HL-60 (cell line): ENCODE results near the gene SPRY2.

Source experiments
- DNase-seq, 2 experiments: peaks; one replicate each; pipeline ENCODE4 v3.0.0-alpha.2; 2010 to 2020; ENCODE audit warnings: low read depth in 1 of 2, low spot score in 1 of 2
- H3K27ac ChIP-seq: fragments of 250-450 bp; sonication (Bioruptor Pico); replicated peaks from 2 replicates; pipeline ENCODE4 v1.5.1; 2020; ENCODE audit warnings: mild to moderate bottlenecking, moderate library complexity
- H3K27me3 ChIP-seq: fragments of 250-450 bp; sonication (Bioruptor Pico); 2 replicates; pipeline ENCODE4 v1.5.1; 2021; ENCODE audit warnings: mild to moderate bottlenecking, moderate library complexity; ENCODE audit not compliant: insufficient read depth, poor library complexity, severe bottlenecking
- H3K4me3 ChIP-seq: replicated peaks from 2 replicates; pipeline ENCODE4 v1.5.1; 2011; ENCODE audit warnings: mild to moderate bottlenecking, control low read depth, low read length; ENCODE audit not compliant: insufficient read depth
- GABPA ChIP-seq: IDR thresholded peaks from 2 replicates; pipeline ENCODE4 v1.6.1; 2012; ENCODE audit warnings: low read depth
- POLR2AphosphoS5 ChIP-seq: IDR thresholded peaks from 2 replicates; pipeline ENCODE4 v1.6.1; 2012; ENCODE audit warnings: low read depth
- SPI1 ChIP-seq: IDR thresholded peaks from 2 replicates; pipeline ENCODE4 v1.6.1; 2012; ENCODE audit warnings: low read depth, mild to moderate bottlenecking, borderline replicate concordance
- TF ChIP-seq, protein P1 (sequence below): IDR thresholded peaks from 2 replicates; pipeline ENCODE4 v1.6.1; 2012; ENCODE audit warnings: low read depth; ENCODE audit not compliant: insufficient replicate concordance
- TF ChIP-seq, protein P2 (sequence below): IDR thresholded peaks from one replicate; pipeline ENCODE4 v1.5.1; 2011; ENCODE audit warnings: low read length, control low read depth, inconsistent platforms; ENCODE audit not compliant: insufficient read depth

The SPRY2 gene

DNA sequence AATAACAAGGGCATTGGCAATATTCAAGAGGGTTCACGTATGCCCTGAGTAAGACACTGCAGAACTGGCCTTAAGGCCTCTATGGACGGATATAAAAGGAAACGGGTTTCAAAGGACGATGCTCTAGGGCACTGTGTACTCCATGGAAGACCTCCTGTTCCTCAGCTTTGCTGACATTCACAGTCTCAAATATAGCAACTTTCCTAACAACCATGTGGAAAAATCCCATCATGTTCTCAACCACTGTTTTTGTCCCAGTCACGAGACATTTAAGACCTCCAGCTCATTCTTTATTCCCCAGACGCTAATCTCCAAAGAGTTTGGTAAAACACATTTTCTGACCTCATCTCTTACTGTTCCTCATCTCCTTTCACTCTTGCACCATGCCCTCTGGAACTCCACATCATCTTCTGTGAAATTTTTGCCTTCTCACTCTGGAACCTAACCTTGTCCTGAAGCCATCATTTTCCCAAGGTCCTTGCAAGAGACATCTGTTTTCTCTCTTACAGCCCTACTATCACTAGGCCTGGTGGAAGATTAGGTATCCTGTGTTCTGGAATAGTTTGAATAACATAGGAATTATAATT lies 37.6 kb downstream of the SPRY2 start:
- H3K4me3 ChIP-seq = no peak overlapping the region
- no peak for DNase-seq
- no peak for TF ChIP-seq GABPA
- TF ChIP-seq, protein P1, sequence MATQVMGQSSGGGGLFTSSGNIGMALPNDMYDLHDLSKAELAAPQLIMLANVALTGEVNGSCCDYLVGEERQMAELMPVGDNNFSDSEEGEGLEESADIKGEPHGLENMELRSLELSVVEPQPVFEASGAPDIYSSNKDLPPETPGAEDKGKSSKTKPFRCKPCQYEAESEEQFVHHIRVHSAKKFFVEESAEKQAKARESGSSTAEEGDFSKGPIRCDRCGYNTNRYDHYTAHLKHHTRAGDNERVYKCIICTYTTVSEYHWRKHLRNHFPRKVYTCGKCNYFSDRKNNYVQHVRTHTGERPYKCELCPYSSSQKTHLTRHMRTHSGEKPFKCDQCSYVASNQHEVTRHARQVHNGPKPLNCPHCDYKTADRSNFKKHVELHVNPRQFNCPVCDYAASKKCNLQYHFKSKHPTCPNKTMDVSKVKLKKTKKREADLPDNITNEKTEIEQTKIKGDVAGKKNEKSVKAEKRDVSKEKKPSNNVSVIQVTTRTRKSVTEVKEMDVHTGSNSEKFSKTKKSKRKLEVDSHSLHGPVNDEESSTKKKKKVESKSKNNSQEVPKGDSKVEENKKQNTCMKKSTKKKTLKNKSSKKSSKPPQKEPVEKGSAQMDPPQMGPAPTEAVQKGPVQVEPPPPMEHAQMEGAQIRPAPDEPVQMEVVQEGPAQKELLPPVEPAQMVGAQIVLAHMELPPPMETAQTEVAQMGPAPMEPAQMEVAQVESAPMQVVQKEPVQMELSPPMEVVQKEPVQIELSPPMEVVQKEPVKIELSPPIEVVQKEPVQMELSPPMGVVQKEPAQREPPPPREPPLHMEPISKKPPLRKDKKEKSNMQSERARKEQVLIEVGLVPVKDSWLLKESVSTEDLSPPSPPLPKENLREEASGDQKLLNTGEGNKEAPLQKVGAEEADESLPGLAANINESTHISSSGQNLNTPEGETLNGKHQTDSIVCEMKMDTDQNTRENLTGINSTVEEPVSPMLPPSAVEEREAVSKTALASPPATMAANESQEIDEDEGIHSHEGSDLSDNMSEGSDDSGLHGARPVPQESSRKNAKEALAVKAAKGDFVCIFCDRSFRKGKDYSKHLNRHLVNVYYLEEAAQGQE = no peak
- TF ChIP-seq POLR2AphosphoS5 = no peak
- no peak for TF ChIP-seq SPI1
- TF ChIP-seq, protein P2, sequence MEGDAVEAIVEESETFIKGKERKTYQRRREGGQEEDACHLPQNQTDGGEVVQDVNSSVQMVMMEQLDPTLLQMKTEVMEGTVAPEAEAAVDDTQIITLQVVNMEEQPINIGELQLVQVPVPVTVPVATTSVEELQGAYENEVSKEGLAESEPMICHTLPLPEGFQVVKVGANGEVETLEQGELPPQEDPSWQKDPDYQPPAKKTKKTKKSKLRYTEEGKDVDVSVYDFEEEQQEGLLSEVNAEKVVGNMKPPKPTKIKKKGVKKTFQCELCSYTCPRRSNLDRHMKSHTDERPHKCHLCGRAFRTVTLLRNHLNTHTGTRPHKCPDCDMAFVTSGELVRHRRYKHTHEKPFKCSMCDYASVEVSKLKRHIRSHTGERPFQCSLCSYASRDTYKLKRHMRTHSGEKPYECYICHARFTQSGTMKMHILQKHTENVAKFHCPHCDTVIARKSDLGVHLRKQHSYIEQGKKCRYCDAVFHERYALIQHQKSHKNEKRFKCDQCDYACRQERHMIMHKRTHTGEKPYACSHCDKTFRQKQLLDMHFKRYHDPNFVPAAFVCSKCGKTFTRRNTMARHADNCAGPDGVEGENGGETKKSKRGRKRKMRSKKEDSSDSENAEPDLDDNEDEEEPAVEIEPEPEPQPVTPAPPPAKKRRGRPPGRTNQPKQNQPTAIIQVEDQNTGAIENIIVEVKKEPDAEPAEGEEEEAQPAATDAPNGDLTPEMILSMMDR = no peak

DNA sequence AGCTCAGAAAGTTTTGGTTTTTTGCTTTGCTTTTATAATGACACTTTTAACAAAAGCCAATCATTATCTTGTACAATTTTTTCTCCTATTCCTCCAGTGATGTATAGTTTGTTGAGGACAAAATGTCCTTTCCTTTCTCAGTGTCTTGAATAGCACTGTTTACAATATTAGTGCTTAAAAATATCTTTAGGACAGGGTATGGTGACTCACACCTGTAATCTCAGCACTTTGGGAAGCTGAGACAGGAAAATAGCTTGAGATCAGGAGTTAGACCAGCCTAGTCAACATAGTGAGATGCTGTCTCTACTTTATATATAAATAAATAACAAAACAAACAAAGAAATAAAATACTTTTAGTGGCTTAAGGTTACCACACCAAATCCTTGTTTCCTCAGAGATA lies 41.9 kb downstream of the SPRY2 start:
- no peak for TF ChIP-seq GABPA
- TF ChIP-seq, protein P2 = no peak
- no peak for TF ChIP-seq SPI1
- TF ChIP-seq, protein P1 = no peak
- no peak for DNase-seq

More for the DNA sequence above, 37.6 kb downstream of the SPRY2 start:
- H3K27me3 ChIP-seq = no peaks in the 10 kb centered on the region
- no peak overlapping the region for H3K27ac ChIP-seq

DNA sequence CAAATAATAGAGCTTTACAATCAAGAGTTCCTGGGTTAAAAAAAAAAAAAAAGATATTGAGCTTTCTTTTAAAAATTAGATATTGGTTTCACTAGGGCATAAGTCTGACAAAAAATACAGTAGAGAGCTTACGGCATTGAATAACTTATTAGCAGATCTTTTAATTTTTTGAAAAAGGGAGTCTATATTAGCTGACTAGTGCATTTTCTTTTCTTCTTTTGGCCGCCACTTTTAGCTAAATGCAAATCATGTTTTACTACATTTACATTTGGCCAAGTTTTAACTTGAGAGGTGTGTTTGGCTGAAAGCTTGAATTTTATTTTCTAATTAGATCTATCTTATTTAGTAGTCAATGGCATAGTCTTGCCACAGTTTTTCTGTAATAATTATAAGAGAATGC lies 43.4 kb downstream of the SPRY2 start:
- Histone ChIP-seq H3K4me3 (no peak overlapping the region), H3K27ac (no peak overlapping the region), H3K27me3 (no peaks in the 10 kb centered on the region)
- TF ChIP-seq POLR2AphosphoS5 (no peak), GABPA (no peak), SPI1 (no peak)
- TF ChIP-seq, protein P1 = no peak
- TF ChIP-seq, protein P2 = no peak
- DNase-seq = no peak

More for the DNA sequence above, 41.9 kb downstream of the SPRY2 start:
- no peak overlapping the region for H3K27ac ChIP-seq
- no peak overlapping the region for H3K4me3 ChIP-seq
- no peaks in the 10 kb centered on the region for H3K27me3 ChIP-seq
